PC-9 (cell line): Measurements from ENCODE around the gene ACKR2. TPM values are rescaled to one million over a fixed set of nuclear protein-coding genes. Genes with fewer than 3 reads are reported as not detected.

ENCODE experiments used
- BruUV-seq: library from RNA; stranded (reverse); fragments of 400-500 nt; replicated peaks from 2 replicates; lab custom pipeline; 2021; lab: Mats Ljungman, UMichigan
- CTCF ChIA-PET: fragments of 300-600 bp; sonication (Branson Sonifier 250); formaldehyde crosslinking; loops from one replicate; lab custom pipeline; 2022; ENCODE audit warnings: antibody characterized with exemption; lab: Charles Lee
- POLR2A ChIA-PET: fragments of 300-600 bp; sonication (Branson Sonifier 250); formaldehyde crosslinking; loops from one replicate; lab custom pipeline; 2022; ENCODE audit warnings: antibody characterized with exemption; ENCODE audit not compliant: unreplicated experiment; lab: Charles Lee
- DNase-seq, 2 experiments: peaks; one replicate each; pipeline versions ENCODE4 v3.0.0 to v3.0.0-alpha.2; 2015 to 2022; ENCODE audit warnings: mixed read lengths in 1 of 2
- H2AFZ ChIP-seq: fragments of 200-600 bp; sonication (generic); 2 replicates; pipeline ENCODE4 v1.8.1; 2017; ENCODE audit warnings: antibody characterized with exemption
- H3F3A ChIP-seq: fragments of 200-600 bp; sonication (generic); 2 replicates; pipeline ENCODE4 v1.8.1; 2017; ENCODE audit warnings: antibody characterized with exemption, mild to moderate bottlenecking, low read depth; ENCODE audit not compliant: insufficient read depth
- H3K27ac ChIP-seq: fragments of 200-600 bp; sonication (generic); 2 replicates; pipeline ENCODE4 v1.6.1; 2016; ENCODE audit warnings: mixed run types
- H3K27me3 ChIP-seq: fragments of 200-600 bp; sonication (generic); 2 replicates; pipeline ENCODE4 v1.6.1; 2016; ENCODE audit warnings: low read depth, mixed run types; ENCODE audit not compliant: insufficient read depth
- H3K36me3 ChIP-seq: fragments of 200-600 bp; sonication (generic); 2 replicates; pipeline ENCODE4 v1.6.1; 2016; ENCODE audit warnings: low read depth, mixed run types
- H3K4me1 ChIP-seq: fragments of 200-600 bp; sonication (generic); replicated peaks from 2 replicates; pipeline ENCODE4 v1.6.1; 2016; ENCODE audit warnings: mixed run types; ENCODE audit not compliant: insufficient read depth
- H3K4me2 ChIP-seq: fragments of 200-600 bp; sonication (generic); 2 replicates; pipeline ENCODE4 v1.6.1; 2017; ENCODE audit warnings: mixed run types
- H3K4me3 ChIP-seq: fragments of 200-600 bp; sonication (generic); 2 replicates; pipeline ENCODE4 v1.6.1; 2016; ENCODE audit warnings: mixed run types
- H3K79me2 ChIP-seq: fragments of 200-600 bp; sonication (generic); 2 replicates; pipeline ENCODE4 v1.6.1; 2017; ENCODE audit warnings: low read depth, mixed run types
- H3K9me2 ChIP-seq: fragments of 200-600 bp; sonication (generic); 2 replicates; pipeline ENCODE4 v1.8.1; 2017; ENCODE audit warnings: mild to moderate bottlenecking; ENCODE audit not compliant: insufficient read depth
- H3K9me3 ChIP-seq: fragments of 200-600 bp; sonication (generic); 2 replicates; pipeline ENCODE4 v1.8.1; 2016; ENCODE audit warnings: low read depth; ENCODE audit not compliant: insufficient read depth
- H4K20me1 ChIP-seq: fragments of 200-600 bp; sonication (generic); 2 replicates; pipeline ENCODE4 v1.8.1; 2017; ENCODE audit not compliant: insufficient read depth
- EZH2 ChIP-seq: fragments of 200-600 bp; sonication (generic); IDR thresholded peaks from 2 replicates; pipeline ENCODE4 v1.8.0; 2017; ENCODE audit warnings: antibody characterized with exemption, low read depth
- intact Hi-C: fragments of 100-400 bp; cut with micrococcal nuclease; formaldehyde crosslinking; loops from one replicate; pipeline ENCODE4 v1.10.0; 2022; ENCODE audit not compliant: unreplicated experiment
- total RNA-seq: library from RNA; stranded (reverse); gene quantifications from 2 replicates; pipeline ENCODE4 v1.2.3, GENCODE V29; 2021
- TF ChIP-seq, protein P1 (sequence below): fragments of 200-600 bp; sonication (generic); conservative IDR thresholded peaks from 2 replicates; pipeline ENCODE4 v1.6.1; 2017; ENCODE audit warnings: mixed run types, antibody characterized with exemption, mild to moderate bottlenecking, moderate library complexity

Gene ACKR2
- total RNA-seq, 1 experiment from 2014 or later: 2.9 TPM

DNA sequence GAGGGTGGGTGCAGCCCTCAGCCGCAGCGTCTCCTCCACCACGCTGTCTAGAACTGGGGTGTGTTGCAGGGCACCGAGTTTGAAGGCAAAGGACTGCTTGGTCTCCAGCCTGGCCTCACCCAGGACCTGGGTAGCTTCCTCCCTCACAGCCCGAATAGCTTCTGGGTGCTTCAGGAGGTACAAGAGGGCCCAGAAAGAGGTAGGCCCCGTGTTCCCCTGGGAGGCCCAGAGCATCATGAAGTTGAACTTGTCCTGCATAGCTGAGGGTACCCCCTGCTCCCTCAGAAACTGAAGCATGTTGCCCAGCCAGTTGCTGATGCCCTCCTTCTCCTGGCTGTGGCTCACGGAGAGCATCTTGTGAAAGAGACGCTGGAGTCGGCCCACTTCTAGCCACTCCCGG is 65.5 kb downstream of the ACKR2 start:
- TF ChIP-seq, protein P1, sequence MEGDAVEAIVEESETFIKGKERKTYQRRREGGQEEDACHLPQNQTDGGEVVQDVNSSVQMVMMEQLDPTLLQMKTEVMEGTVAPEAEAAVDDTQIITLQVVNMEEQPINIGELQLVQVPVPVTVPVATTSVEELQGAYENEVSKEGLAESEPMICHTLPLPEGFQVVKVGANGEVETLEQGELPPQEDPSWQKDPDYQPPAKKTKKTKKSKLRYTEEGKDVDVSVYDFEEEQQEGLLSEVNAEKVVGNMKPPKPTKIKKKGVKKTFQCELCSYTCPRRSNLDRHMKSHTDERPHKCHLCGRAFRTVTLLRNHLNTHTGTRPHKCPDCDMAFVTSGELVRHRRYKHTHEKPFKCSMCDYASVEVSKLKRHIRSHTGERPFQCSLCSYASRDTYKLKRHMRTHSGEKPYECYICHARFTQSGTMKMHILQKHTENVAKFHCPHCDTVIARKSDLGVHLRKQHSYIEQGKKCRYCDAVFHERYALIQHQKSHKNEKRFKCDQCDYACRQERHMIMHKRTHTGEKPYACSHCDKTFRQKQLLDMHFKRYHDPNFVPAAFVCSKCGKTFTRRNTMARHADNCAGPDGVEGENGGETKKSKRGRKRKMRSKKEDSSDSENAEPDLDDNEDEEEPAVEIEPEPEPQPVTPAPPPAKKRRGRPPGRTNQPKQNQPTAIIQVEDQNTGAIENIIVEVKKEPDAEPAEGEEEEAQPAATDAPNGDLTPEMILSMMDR: no peak
- no peak for TF ChIP-seq EZH2
- no peaks in the 10 kb centered on the region; the same call in 1 of the 2 replicates for H3F3A ChIP-seq
- POLR2A ChIA-PET: no interaction called here
- H3K36me3 ChIP-seq: no peaks in the 10 kb centered on the region
- no peaks in the 10 kb centered on the region for H3K27me3 ChIP-seq
- CTCF ChIA-PET: interaction anchor here (0.7 kb wide), 1 partner anchor 129 kb away, joined by 3 read pairs; no protein-coding TSS in a partner anchor
- H3K4me1 ChIP-seq: no peaks in the 10 kb centered on the region
- no peaks in the 10 kb centered on the region for H3K9me3 ChIP-seq
- intact Hi-C loops: no loop called here
- no peak overlapping the region for H2AFZ ChIP-seq
- no peaks in the 10 kb centered on the region for H3K9me2 ChIP-seq
- no peak overlapping the region for H3K4me2 ChIP-seq
- DNase-seq: no peak
- H3K79me2 ChIP-seq: no peaks in the 10 kb centered on the region
- no peak overlapping the region for H3K27ac ChIP-seq
- H3K4me3 ChIP-seq: no peak overlapping the region
- H4K20me1 ChIP-seq: no peaks in the 10 kb centered on the region
- no TSS peak for BruUV-seq

DNA sequence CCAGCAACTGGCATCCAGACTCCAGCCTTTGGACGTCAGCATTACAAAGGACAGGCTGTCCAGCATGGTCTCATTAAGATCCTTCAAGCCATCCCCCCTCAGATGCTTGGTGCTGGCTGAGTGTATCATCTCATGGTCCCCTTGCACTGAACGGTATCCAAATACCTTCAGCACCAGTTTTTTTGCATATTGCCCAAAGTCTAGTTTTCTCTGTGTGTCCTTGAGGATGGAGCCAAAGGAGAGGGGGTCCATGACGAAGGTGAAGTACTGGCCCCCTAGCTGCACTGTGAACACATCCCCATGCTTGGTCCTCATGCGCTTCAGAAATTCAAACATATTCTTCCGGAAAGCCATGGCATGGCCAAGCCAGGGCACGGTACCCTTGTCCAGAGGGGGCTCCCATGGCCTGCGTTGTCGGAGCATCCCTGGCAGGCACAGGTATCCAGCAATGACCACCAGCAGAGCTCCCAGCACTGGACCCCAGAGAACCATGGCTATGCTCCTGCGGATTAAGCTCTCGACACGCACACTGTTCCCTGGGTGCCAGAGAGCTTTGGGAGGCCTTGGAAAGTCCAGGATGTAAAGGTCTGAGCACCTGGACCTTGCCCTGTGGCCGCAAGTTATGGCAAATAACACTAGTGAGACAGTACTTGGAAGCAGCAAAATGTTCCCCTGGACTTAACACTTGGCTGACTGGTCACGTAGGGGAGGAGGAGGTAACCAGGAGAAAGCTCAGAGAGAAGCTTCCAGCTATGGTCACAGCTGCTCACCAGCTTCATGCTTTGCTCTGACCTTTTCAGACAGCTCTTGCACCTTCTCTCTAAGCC is 66.3 kb downstream of the ACKR2 start, which contains the start of gene CYP8B1:
CYP8B1 (minus strand) TSS at position 555 of the 827 bp plus-strand sequence; CDS start at position 492, 63 bp downstream.
- intact Hi-C loops: no loop called here
- ChIA-PET POLR2A (no interaction called here), CTCF (interaction anchor here (0.7 kb wide), 1 partner anchor 130 kb away, joined by 3 read pairs; no protein-coding TSS in a partner anchor)
- Histone ChIP-seq H3K4me2 (no peak within 1 kb of the TSS), H2AFZ (no peak within 1 kb of the TSS), H3K9me3 (no peaks in the 10 kb centered on the region), H3K4me1 (no peaks in the 10 kb centered on the region), H3K4me3 (no peak within 1 kb of the TSS), H3K27me3 (no peaks in the 10 kb centered on the region), H3K36me3 (no peaks in the 10 kb centered on the region), H3K27ac (no peak within 1 kb of the TSS), H3K79me2 (no peaks in the 10 kb centered on the region), H3F3A (no peaks in the 10 kb centered on the region; the same call in 1 of the 2 replicates), H4K20me1 (no peaks in the 10 kb centered on the region), H3K9me2 (no peaks in the 10 kb centered on the region)
- BruUV-seq: no TSS peak
- TF ChIP-seq EZH2: no peak
- TF ChIP-seq, protein P1: no peak
- no peak for DNase-seq

DNA sequence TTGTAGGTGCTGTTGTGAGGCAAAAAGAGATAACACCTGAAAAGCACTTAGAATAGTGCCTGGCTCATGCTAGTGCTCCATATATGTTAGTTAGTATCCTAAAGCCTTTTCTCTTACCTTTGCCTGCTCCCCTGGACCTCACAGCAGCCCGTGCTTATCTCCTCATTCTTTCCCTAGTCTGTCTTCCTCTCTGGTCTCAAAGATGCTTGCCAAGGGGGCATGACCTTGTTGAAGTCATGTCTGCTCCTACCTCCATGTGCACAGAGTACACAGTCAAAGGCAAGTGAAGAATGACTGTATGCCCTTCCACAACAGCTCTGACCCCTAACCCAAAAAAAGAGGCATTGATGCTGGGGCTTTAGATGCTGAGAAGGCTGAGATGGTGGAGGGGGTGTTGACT is 67.2 kb downstream of the ACKR2 start:
- POLR2A ChIA-PET: no interaction called here
- no peak overlapping the region for H3K4me2 ChIP-seq
- H3K27ac ChIP-seq: no peak overlapping the region
- DNase-seq: no peak
- H3K79me2 ChIP-seq: no peaks in the 10 kb centered on the region
- no peaks in the 10 kb centered on the region for H3K9me3 ChIP-seq
- H3K4me3 ChIP-seq: no peak overlapping the region
- no peaks in the 10 kb centered on the region for H4K20me1 ChIP-seq
- no peaks in the 10 kb centered on the region for H3K36me3 ChIP-seq
- H3K4me1 ChIP-seq: peaks cover 3% of the 10 kb centered on the region; the same call in 1 of the 2 replicates
- CTCF ChIA-PET: no interaction called here
- no peaks in the 10 kb centered on the region for H3K9me2 ChIP-seq
- no peaks in the 10 kb centered on the region; the same call in 1 of the 2 replicates for H3F3A ChIP-seq
- intact Hi-C loops: no loop called here
- BruUV-seq: no TSS peak
- no peaks in the 10 kb centered on the region for H3K27me3 ChIP-seq
- TF ChIP-seq EZH2: no peak
- TF ChIP-seq, protein P1: no peak
- no peak overlapping the region for H2AFZ ChIP-seq
